Skeletal muscle cell (primary cell): ENCODE measurements around the gene L3MBTL1.

Source experiments
- DNase-seq: peaks from one replicate; pipeline ENCODE4 v3.0.0-alpha.2; 2010; ENCODE audit warnings: low read depth
- H3K4me3 ChIP-seq: 2 replicates; pipeline ENCODE4 v1.5.1; 2011; ENCODE audit warnings: low read depth, mild to moderate bottlenecking, control low read depth, low read length, moderate library complexity

L3MBTL1 gene

GRCh38 chr20:43549416-43550065 is 42.0 kb downstream of the L3MBTL1 start:
- DNase-seq, result no peak
- no peak overlapping the region for H3K4me3 ChIP-seq

GRCh38 chr20:43550456-43550855 is 43.0 kb downstream of the L3MBTL1 start:
- no peak overlapping the region for H3K4me3 ChIP-seq

GRCh38 chr20:43554369-43554768 is 46.9 kb downstream of the L3MBTL1 start:
- H3K4me3 ChIP-seq, result no peak overlapping the region
- no peak for DNase-seq

More at GRCh38 chr20:43550456-43550855, 43.0 kb downstream of the L3MBTL1 start:
- DNase-seq, result no peak

GRCh38 chr20:43558412-43559146 is 51.1 kb downstream of the L3MBTL1 start, which contains the start of gene SGK2:
TSS of gene SGK2 (plus strand) at chr20:43559027. CDS start at chr20:43566496, 7,469 bp downstream.
- DNase-seq, result no peak
- no peak within 1 kb of the TSS for H3K4me3 ChIP-seq

- H3K4me3 ChIP-seq, result no peak overlapping the region
- DNase-seq, result no peak
Measured at GRCh38 chr20:43559147-43559987, 51.9 kb downstream of the L3MBTL1 start.

- no peak overlapping the region for H3K4me3 ChIP-seq
Measured at GRCh38 chr20:43560974-43561373, 53.5 kb downstream of the L3MBTL1 start.

GRCh38 chr20:43563429-43563828 is 55.9 kb downstream of the L3MBTL1 start:
- H3K4me3 ChIP-seq, result no peak overlapping the region
- no peak for DNase-seq

More at GRCh38 chr20:43560974-43561373, 53.5 kb downstream of the L3MBTL1 start:
- no peak for DNase-seq

- no peak for DNase-seq
- H3K4me3 ChIP-seq, result no peak overlapping the region
Measured at GRCh38 chr20:43563991-43564390, 56.5 kb downstream of the L3MBTL1 start.

GRCh38 chr20:43564455-43564854 is 57.0 kb downstream of the L3MBTL1 start:
- no peak overlapping the region for H3K4me3 ChIP-seq
- DNase-seq, result no peak

GRCh38 chr20:43564993-43565757 is 57.7 kb downstream of the L3MBTL1 start:
- H3K4me3 ChIP-seq, result no peak overlapping the region
- no peak for DNase-seq

GRCh38 chr20:43565758-43566104 is 58.2 kb downstream of the L3MBTL1 start:
- DNase-seq, result no peak
- H3K4me3 ChIP-seq, result no peak overlapping the region

- no peak for DNase-seq
Measured at GRCh38 chr20:43567477-43567876, 60.0 kb downstream of the L3MBTL1 start.

GRCh38 chr20:43568706-43569105 is 61.2 kb downstream of the L3MBTL1 start:
- DNase-seq, result no peak
- H3K4me3 ChIP-seq, result no peak overlapping the region

More at GRCh38 chr20:43567477-43567876, 60.0 kb downstream of the L3MBTL1 start:
- no peak overlapping the region for H3K4me3 ChIP-seq

- DNase-seq, result no peak
- no peak overlapping the region for H3K4me3 ChIP-seq
Measured at GRCh38 chr20:43569282-43569681, 61.8 kb downstream of the L3MBTL1 start.

GRCh38 chr20:43570496-43570895 is 63.0 kb downstream of the L3MBTL1 start:
- DNase-seq, result no peak
- no peak overlapping the region for H3K4me3 ChIP-seq

- no peak overlapping the region for H3K4me3 ChIP-seq
- DNase-seq, result no peak
Measured at GRCh38 chr20:43571310-43571709, 63.8 kb downstream of the L3MBTL1 start.

- DNase-seq, result no peak
- H3K4me3 ChIP-seq, result no peak overlapping the region
Measured at GRCh38 chr20:43571771-43572170, 64.3 kb downstream of the L3MBTL1 start.

- no peak overlapping the region for H3K4me3 ChIP-seq
- DNase-seq, result no peak
Measured at GRCh38 chr20:43572891-43573290, 65.4 kb downstream of the L3MBTL1 start.

GRCh38 chr20:43576108-43576507 is 68.6 kb downstream of the L3MBTL1 start:
- no peak for DNase-seq
- no peak overlapping the region for H3K4me3 ChIP-seq
